ENCODE data around the gene LSAMP.
A peak's percentile ranks its signal among the peaks of the same experiment; 100 is the strongest.
"Not testable (repeated sequence)": the region's sequence is repeated elsewhere in the genome, so short reads cannot be mapped to it uniquely, and the experiment has no call there.

The LSAMP gene

GRCh38 chr3:115823083-115823482 lies 622.2 kb downstream of the LSAMP start:
- DNase-seq = no peak

- no peak for DNase-seq
Observed at GRCh38 chr3:115822579-115822978, 622.7 kb downstream of the LSAMP start.

- peak; percentile 31 for DNase-seq
Observed at GRCh38 chr3:115819785-115820384, 625.4 kb downstream of the LSAMP start.

GRCh38 chr3:115814778-115815380 lies 630.4 kb downstream of the LSAMP start:
- DNase-seq = no peak

- no peak for DNase-seq
Observed at GRCh38 chr3:115814006-115814405, 631.3 kb downstream of the LSAMP start.

- no peak for DNase-seq
Observed at GRCh38 chr3:115808816-115809215, 636.5 kb downstream of the LSAMP start.

- no peak for DNase-seq
Observed at GRCh38 chr3:115808244-115808643, 637.0 kb downstream of the LSAMP start.

GRCh38 chr3:115806501-115806900 lies 638.8 kb downstream of the LSAMP start:
- DNase-seq = no peak

GRCh38 chr3:115805520-115805919 lies 639.8 kb downstream of the LSAMP start:
- DNase-seq = no peak

- DNase-seq = no peak
Observed at GRCh38 chr3:115804713-115805119, 640.6 kb downstream of the LSAMP start.

- no peak for DNase-seq
Observed at GRCh38 chr3:115804200-115804599, 641.1 kb downstream of the LSAMP start.

GRCh38 chr3:115803661-115804060 lies 641.6 kb downstream of the LSAMP start:
- DNase-seq = no peak

- DNase-seq = no peak
Observed at GRCh38 chr3:115800489-115801075, 644.7 kb downstream of the LSAMP start.

GRCh38 chr3:115800065-115800464 lies 645.2 kb downstream of the LSAMP start:
- DNase-seq = not testable (repeated sequence)

GRCh38 chr3:115792206-115792955 lies 652.9 kb downstream of the LSAMP start:
- no peak for DNase-seq

- DNase-seq = not testable (repeated sequence)
Observed at GRCh38 chr3:115791271-115792153, 653.8 kb downstream of the LSAMP start.

- no peak for DNase-seq
Observed at GRCh38 chr3:115790759-115791158, 654.5 kb downstream of the LSAMP start.

GRCh38 chr3:115789481-115789880 lies 655.8 kb downstream of the LSAMP start:
- DNase-seq = no peak

GRCh38 chr3:115788921-115789470 lies 656.3 kb downstream of the LSAMP start:
- DNase-seq = no peak

GRCh38 chr3:115787818-115788217 lies 657.5 kb downstream of the LSAMP start:
- DNase-seq = no peak

- no peak for DNase-seq
Observed at GRCh38 chr3:115785782-115786181, 659.5 kb downstream of the LSAMP start.

GRCh38 chr3:115784739-115785536 lies 660.3 kb downstream of the LSAMP start:
- DNase-seq = peak; percentile 24
